Ovary (tissue), 3 donors: Measurements from ENCODE around the gene CYSRT1.

Source experiments
- CTCF ChIP-seq, 3 donors: fragments of 450-650 bp in 2 of 3; fragments of 200-600 bp in 1 of 3; IDR thresholded peaks; one replicate each; pipeline versions ENCODE4 v1.5.1 to v1.8.0; 2016 to 2022; ENCODE audit warnings: antibody characterized with exemption in 3 of 3, mild to moderate bottlenecking in 1 of 3
- EP300 ChIP-seq: sonication (generic); formaldehyde crosslinking; IDR thresholded peaks from one replicate; pipeline ENCODE4 v1.6.1; 2017; ENCODE audit warnings: antibody characterized with exemption
- POLR2A ChIP-seq: fragments of 450-650 bp; IDR thresholded peaks from one replicate; pipeline ENCODE4 v1.6.1; 2017; ENCODE audit warnings: antibody characterized with exemption, mild to moderate bottlenecking, moderate library complexity
- donor health status: DM: no; HTN: no; CAD: no.

- TF ChIP-seq CTCF (IDR thresholded peaks at IDR 0.05) = peak in 2 of 3 donors; percentile 27 to 46
- TF ChIP-seq POLR2A = peak; percentile 82
- no peak for TF ChIP-seq EP300
Observed at GRCh38 chr9:137188490-137189296, 36.3 kb upstream of the CYSRT1 start, which contains the start of the genes ANAPC2 and SSNA1.
